OCI-M2 (cell line): ENCODE measurements around the gene DPF3.
A peak's percentile ranks its signal among the peaks of the same experiment; 100 is the strongest.

Source experiments
- DNase-seq: peaks from one replicate; lab custom pipeline; 2025; ENCODE audit not compliant: unreplicated experiment; lab: John Stamatoyannopoulos, UW

Gene DPF3

DNA sequence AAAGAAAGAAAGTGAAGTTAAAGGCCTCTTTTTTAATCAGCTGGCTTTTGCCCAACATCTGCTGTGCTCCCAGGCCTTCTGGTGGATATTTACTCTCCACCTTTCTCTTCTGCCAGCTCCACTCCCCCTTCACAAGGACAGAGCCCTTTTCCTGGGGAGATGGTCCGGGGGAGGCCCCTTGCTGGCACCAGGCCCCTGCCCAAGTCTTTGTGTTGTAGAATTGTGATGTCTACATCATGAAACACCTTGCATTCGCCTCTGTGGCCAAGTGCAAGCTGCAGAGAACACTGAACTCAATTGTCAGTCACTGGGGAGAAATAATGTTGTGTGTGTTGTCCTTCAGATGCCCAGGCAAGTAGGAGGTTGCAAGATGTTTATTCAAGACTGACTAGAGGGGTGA, 150.3 kb downstream of the DPF3 start:
- no peak for DNase-seq

DNA sequence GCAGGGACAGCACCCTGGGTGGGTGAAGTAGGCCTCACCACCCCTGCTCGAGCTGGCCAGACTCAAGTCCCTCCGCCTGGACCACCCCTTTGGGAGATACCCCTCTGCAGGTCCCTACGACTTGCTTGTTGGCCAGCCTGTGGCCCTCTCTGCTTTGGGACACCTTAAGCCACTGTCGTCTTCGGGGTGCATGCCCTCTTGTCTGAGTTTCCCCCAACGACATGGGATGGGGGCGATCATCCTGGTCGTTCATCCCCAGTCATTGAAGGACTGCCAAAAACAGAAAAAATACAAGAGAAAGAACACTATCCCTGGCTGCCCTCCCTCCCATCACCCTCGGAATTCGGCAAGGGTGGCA, 151.1 kb downstream of the DPF3 start:
- no peak for DNase-seq

DNA sequence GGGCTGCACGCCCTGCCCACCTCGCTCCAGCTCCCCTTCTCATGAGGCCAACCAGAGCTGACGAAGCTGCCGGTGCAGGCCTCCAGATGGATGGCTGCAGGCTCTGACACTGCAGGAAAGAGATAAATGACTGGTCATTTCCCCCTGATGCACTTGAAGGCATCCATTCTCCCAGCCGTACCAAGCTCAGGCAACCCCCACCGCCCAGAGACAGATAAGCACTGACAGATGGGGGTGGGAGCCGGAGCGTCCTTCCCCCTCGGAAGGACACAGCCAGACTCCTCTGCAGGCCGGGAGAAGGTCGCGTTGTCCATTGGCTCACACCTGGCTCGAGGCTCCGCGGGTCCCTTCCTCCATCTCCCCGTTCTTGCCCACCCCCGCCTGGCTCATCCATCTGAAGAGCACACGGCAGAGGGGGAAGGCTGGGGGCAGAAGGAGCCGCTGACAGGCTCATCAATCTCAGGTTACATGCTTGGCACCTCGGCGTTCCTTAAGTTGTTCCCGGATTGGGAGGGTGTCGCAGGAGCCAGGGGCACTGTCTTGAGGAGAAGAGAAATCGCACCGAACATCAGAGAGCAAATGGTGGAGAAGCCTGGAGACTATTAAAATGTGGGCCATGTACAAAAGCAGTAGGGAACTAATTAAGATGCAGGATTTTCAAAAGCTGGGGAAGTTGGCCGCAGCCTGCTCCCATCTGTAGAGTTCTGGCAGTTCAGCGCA, 151.6 kb downstream of the DPF3 start:
- peak; percentile 29 for DNase-seq

DNA sequence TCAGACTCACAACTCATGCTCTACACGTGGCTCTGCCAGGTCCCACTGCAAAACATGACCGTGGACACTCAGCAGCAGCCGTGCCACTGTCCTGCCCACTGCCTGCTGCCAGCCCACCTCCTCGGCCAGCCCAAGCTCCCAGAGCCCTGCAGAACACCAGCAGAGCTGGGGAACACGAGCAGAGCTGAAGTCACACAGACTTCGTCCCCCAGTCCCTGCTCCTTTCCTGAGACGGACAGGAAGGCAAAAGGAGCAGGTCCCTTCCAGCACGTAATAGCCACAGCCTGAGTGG, 152.1 kb downstream of the DPF3 start:
- no peak for DNase-seq

GRCh38 chr14:72740966-72741825, 152.7 kb downstream of the DPF3 start:
- DNase-seq, result no peak

GRCh38 chr14:72740504-72740961, 153.4 kb downstream of the DPF3 start:
- DNase-seq, result no peak

DNA sequence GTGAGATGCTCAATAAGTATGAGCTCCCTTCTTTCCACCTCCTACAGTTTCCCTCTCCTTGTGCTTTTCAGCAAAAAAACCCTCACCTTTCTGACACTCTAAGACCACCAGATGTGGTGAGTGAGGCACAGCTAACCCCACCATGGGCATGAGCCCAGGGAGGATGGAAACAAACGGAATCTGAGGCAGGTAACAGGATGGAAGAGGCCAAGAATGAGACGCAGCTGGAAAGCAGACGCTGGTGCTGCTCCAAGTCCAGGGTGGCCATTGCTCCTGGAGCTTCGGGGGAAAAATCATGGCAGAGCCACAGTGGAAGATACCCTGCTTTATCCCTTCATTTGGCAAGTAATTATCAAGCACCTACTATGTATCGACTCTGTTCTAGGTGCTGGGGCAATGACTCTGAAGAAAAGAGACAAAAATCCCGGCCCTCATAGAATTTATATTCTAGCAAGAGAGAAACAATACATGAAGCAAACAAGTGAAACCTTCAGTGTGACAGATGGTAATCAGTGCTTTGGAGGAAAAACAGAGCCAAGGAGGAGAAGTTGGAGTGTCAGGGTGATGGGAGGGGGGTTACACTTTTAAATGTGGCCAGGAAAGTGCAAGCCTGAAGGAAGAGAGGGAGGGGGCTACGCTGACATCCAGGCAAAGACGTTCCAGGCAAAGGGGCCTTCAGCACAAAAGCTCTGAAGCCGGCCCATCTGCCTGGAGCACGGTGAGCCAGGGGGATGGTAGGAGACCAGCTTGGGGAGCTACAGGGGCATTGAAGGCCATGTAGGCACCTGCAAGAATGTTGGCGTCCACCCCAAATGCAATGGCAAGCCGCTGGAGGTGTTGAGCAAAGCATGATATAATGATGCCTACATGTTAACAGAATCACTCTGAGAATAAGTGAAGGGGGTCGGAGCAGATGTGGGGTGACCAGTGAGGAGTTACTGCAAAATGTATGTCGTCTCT, 154.2 kb downstream of the DPF3 start:
- DNase-seq, result no peak

- DNase-seq, result no peak
These were observed 155.7 kb downstream of the DPF3 start for GRCh38 chr14:72738161-72738611.

DNA sequence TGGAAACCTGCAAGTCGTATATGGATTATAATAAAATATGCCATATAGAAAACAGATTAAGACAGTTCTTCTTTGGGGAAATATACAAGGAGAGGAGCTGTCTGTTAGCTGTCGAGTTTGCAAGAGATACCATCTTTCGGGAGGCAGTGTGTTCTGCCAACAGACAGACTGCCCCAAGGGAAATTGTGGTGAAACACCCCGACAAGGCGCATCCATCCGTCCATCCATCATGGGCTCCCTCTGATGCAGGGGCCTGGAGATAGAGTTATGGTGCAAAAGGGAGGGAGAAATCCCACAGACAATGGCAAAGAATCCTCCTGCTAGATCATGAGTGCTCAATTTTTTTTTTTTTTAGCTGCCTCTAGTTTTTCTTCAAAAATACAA, 156.3 kb downstream of the DPF3 start:
- DNase-seq, result no peak

DNA sequence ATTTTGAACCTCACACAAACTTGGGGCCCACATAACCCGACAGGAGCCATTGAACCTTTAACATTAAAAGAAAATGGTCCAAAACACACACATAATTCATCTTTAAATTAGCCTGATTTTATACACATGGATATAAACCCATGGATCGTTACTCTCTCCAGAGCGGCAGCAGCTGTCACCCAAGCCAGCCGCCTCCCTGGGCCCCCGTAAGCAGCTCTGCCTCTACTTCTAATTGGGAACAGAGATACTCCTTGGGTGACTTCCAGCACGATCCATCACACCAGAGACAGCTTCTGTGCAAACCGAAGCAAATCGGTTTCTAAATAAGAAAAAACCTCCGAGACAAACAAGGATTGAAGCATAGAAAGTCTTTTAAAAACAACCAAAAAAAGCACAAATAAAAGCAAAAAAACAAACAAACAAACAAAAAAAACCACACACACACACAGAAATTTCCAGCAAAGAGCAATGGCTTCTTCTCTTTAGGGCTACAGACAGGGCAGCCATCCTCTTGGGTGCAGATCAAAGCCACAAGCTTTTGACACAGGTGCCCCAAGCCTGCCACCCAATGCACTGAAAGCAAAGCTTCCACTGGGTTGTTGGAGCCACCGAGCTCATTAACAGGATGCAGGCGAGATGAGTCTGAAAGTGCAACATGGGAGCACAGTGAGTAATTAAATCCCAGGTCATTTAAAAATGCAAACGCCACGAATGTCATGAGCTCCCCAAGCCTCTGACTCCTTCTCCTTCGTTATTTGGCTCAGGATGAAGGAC, 156.9 kb downstream of the DPF3 start:
- no peak for DNase-seq

DNA sequence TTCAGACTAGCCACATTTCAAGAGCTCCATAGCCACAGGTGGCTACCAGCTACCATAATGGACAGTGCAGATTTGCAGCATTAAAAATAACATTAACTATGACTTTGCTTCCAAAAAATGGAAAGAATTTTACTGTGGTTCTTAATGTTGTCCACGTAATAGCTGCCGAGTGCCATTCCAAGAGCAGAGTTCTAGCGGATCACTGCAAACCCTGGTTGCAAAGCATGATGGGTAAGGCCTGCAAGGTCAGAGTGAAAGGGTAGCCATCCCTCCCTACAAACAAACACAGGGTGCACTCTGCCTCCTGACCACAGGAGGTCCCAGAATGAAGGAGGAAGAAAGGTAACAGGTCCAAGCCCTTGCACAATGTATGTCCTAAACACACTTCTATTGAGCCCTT, 157.6 kb downstream of the DPF3 start:
- no peak for DNase-seq

DNA sequence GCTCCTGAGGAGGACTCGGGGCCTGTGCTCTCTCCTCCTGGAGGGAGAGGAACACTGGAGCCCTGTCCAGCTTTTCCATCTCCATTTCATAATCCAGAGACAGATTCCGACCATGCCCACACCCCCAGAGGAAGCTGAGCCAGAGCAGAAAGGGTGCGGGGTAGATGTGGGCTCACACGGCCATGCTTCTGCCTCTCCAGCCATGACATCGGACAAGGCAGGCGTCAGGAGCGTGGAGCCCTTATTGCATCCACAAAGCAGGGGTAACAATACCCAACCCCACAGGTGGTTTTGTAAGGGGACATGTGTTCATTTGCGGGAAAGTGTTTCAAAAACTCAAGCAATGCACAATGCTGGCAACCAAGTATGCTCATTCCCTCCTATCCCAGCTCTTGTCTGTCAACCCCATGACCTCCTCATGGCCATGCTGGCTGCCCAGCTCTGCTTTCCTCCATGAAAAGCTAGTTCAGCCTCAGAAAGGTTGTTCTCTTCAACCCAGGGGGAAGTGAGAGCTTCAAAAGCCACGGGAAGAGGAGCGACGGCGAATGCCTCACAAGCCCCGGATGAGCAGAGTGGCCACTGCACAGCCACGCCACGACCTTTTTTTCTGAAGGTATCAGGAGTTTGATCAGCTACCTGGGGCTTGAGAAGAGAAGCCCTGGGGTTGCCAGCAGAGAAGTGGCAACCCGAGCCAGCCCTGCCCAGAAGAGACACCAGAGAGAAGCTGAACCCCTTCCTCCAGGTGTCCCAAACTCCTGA, 161.7 kb downstream of the DPF3 start:
- no peak for DNase-seq

- no peak for DNase-seq
These were observed 162.5 kb downstream of the DPF3 start for GRCh38 chr14:72731252-72732020.

GRCh38 chr14:72730468-72730867, 163.4 kb downstream of the DPF3 start:
- DNase-seq, result no peak

DNA sequence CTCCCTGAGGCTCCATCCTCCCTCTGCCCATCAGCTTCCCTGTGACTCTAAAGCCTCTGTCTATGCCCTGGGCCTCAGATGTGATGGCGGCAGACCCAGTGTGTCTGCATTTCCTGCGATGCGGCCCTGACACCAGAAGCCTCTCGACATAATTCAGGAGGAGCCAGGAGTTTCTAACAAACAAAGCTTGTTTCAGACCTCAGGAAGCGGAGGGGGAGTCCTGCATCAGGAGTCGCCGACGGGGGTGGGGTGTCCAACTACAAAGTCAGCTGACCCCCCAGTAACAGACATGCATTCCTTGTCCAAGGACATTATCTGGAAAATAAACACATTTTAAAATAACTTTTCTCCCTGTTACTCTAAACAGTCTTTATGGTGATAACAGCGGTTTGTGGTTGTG, 167.5 kb downstream of the DPF3 start:
- DNase-seq, result no peak

- no peak for DNase-seq
These were observed 169.9 kb downstream of the DPF3 start for GRCh38 chr14:72723858-72724530.

GRCh38 chr14:72722201-72722785, 171.6 kb downstream of the DPF3 start:
- no peak for DNase-seq

DNA sequence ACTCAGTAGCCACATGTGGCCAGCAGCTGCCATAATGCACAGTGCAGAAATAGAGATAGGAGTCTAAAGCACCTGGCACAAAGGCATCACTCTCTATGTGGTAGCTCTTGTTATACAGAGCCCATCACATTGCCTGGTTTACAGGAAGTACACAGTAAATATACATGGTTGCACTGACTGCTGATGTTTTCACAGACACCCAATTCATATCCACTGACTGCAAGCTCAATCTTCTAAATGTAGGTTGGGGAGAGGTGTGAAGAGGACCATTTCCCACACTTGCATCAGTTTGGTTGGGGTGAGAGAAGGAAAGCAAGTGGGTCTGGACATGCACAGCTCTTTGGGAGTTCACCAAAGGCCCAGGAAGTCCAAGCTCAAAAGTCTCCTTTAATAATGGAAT, 172.8 kb downstream of the DPF3 start:
- DNase-seq, result no peak
